ENCODE results near the gene DPP10.

DPP10 gene

GRCh38 chr2:115634578-115634977 is 1192.1 kb downstream of the DPP10 start:
- DNase-seq (ENCODE audit: low read depth in 1 of 2, low spot score in 1 of 2): no peak

DNA sequence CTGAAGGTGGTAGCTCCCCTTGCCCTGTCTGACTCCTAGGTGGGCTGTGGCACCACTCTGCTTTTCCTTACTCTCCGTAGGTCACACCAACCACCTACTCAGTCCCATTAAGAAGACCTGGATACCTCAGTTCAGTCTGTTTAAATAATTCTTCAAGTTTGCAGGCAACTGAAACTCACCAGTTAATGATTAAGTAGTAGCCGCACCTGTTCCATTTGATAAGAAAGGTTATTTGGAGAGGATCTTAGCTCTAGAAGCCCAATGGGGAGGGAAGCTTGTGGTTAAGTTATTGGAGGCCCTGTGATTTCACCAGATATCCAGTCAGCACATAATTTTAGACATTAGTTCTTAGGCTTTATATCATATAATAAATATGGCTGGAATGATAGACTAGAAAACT is 1193.0 kb downstream of the DPP10 start:
- DNase-seq (ENCODE audit: low read depth in 1 of 2, low spot score in 1 of 2): no peak

DNA sequence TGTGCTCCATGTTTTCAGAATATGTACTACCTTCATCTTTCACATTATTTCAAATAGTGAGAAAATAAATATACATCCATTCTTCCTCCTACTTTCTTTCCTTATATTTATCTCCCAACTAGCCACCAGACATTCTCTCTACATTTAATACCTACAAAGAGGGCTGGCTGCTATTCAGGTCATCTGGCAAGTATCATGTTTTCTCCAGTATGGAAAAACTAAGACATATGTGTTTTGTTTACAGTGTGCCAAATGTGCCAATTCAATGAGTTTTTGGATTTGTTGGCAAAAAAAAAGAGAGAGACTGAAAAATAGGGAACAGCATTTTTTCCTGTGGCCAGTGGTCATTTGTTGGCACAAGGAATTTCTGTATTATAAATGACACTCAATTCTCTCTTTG is 1207.3 kb downstream of the DPP10 start:
- no peak for DNase-seq (ENCODE audit: low read depth in 1 of 2, low spot score in 1 of 2)

DNA sequence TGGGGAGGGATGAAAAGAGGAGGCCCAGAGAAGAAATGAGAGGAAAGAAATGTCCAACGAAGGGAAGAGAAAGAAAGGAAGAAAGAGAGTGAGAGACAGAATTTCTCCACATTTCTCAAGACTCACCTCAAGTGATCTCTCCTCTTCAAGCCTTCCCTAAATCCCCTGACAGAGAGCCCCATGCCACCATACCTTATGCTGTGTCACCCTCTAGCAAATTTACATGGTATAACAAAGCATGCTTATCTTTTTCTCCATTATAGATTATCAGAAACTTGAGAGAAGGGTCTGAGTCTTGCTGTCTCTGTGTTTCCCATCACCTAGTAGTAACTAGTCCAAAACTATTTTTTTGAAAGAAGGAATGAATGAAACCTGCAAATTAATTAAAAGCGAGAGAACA is 1208.4 kb downstream of the DPP10 start:
- DNase-seq (ENCODE audit: low read depth in 1 of 2, low spot score in 1 of 2): no peak

DNA sequence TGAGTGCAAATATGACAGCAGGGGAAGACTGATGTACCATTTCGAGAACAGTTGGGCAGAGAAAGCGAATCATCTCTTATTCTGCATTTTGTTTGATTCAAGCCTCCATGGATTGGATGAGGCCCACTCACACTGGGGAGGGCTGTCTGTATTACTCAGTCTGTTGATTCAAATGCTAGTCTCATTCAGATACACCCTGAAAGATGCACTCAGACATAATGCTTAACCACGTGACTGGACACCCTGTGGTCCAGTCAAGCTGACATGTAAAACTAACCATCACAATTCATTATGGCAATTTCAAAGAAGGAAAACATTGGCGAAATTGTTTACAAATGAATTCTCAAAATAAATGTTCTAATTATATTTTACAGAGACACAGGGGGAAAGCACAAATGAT is 1210.2 kb downstream of the DPP10 start:
- DNase-seq (ENCODE audit: low read depth in 1 of 2, low spot score in 1 of 2): no peak

DNA sequence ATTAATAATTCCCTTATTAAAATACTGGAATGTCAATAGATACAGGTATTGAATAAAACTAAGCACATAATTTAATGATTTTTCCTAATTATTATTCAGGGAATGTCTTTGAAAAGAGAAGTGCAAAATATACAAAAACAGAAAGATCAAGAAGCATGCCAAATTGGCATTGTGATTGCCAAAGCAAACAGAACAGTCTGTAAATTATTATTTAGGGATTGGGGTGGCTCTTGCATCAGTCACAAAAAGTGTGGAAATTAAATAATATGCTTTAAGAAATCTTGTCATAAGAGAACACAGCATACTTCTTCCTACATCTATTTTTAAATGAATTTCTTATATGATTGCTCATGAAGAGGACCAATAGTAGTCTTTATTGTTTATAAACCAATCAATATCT is 1211.9 kb downstream of the DPP10 start:
- no peak for DNase-seq (ENCODE audit: low read depth in 1 of 2, low spot score in 1 of 2)

DNA sequence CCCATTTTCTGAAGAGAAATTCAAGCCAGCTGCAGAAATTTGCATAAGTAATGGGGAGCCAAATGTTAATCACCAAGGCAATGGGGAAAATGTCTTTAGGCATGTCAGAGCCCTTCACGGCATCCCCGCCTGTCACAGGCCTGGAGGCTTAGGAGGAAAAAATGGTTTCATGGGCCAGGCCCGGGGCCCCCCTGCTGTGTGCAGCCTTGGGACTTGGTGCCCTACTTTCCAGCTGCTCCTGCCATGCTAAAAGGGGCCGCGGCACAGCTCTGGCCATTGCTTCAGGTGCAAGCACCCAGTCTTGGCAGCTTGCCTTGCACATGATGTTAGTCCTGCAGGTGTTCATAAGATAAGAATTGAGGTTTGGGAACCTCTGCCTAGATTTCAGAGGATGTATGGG is 1235.7 kb downstream of the DPP10 start:
- no peak for DNase-seq (ENCODE audit: low read depth in 1 of 2, low spot score in 1 of 2)

GRCh38 chr2:115684345-115684744 is 1241.9 kb downstream of the DPP10 start:
- DNase-seq (ENCODE audit: low read depth in 1 of 2, low spot score in 1 of 2): no peak

DNA sequence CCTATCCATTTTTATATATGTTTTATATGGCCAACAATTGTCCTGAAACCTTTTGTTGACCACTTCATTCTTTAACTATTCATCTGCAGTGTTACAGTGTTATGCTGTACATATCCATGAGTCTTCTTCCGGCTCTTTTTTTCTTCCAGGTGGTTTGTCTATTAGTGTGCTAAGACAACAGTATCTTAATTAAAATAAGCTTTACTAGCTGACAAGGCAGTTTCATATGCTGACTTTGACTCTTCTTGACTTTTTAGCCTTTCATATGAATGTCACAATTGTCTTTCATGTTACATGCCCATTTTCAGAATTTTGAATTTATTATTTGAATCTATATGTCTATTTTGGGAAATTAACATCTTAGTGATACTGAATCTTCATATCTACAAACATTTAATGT is 1249.0 kb downstream of the DPP10 start:
- DNase-seq (ENCODE audit: low read depth in 1 of 2, low spot score in 1 of 2): no peak

- DNase-seq (ENCODE audit: low read depth in 1 of 2, low spot score in 1 of 2): no peak
These were observed 1252.2 kb downstream of the DPP10 start for GRCh38 chr2:115694651-115695050.

DNA sequence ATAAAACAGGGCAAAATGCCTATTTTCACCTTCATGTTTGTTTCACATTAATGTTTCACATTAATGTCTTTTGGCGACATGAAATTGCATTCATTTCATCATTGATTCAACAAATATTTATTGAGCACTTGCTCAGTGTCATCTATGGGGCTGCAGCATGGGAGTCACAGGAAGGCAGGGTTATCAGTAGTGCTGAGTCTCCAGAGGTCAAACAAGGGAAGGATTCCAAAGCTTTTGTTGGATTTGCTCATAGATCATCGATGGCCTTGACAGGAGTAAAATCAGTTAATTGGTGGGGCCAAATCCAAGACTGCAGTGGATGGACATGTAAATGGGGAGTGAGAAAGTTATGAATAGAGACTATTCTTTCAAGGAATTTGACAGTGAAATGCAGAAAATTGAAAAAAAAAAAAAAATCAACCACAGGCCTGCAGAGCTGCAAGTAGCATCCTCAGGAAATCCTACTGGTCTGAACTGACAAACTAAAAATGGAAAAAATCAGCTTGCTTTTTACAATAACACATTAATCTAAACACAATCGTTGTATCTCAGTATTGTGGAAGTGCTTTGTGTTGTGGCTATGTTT is 1290.8 kb downstream of the DPP10 start:
- no peak for DNase-seq (ENCODE audit: low read depth in 1 of 2, low spot score in 1 of 2)

- DNase-seq (ENCODE audit: low read depth in 1 of 2, low spot score in 1 of 2): no peak
These were observed 1295.7 kb downstream of the DPP10 start for GRCh38 chr2:115738111-115738510.

DNA sequence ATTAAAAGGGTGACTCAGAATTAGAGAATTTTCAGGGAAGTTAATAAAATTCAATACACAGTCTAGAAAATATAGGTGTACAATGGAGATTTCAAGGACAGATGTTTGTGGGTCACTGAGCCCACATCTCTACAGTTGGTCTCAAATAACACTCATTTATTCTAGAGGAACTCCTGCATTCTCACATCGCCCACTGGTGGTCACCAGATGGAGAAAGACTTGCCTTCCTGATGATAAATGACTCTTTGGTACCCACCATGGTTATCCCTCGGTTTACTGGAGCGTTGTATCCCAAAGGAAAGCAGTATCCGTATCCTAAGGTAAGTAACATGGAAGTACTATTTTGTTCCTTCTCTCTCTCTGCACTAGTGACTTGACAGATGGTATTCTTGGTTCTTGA is 1297.1 kb downstream of the DPP10 start:
- DNase-seq (ENCODE audit: low read depth in 1 of 2, low spot score in 1 of 2): no peak

DNA sequence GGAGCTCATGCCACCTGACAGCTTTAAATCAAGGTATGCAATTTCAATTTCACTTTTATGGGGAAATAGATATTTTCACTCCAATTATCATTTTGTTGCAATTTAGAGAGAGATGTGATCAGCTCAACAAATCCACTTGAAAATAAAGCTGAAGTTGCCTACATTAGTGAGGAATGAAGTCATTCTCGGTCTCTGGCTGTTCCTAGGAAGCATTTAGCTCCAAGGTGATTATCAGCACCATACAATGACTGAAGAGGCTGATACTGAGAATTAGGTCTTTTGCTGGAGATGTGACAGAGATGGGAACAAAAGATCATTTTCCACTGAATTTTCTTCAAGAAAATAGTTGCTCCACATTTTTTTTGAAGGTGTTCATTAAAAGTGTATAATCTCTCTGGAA is 1303.7 kb downstream of the DPP10 start:
- DNase-seq (ENCODE audit: low read depth in 1 of 2, low spot score in 1 of 2): no peak

DNA sequence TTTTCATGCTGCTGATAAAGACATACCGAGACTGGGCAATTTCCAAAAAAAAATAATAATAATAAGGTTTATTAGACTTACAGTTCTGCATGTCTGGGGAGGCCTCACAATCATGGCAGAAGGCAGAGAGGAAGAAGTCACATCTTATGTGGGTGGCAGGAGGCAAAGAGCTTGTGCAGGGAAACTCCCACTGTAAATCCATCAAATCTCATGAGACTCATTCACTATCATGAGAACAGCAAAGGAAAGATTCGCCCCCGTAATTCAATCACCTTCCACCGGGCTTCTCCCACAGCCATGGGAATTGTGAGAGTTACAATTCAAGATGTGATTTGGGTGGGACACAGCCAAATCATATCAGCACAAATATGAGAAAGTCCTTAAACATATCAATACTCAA is 1314.8 kb downstream of the DPP10 start:
- no peak for DNase-seq (ENCODE audit: low read depth in 1 of 2, low spot score in 1 of 2)

- no peak for DNase-seq (ENCODE audit: low read depth in 1 of 2, low spot score in 1 of 2)
These were observed 1321.2 kb downstream of the DPP10 start for GRCh38 chr2:115763601-115764000.

DNA sequence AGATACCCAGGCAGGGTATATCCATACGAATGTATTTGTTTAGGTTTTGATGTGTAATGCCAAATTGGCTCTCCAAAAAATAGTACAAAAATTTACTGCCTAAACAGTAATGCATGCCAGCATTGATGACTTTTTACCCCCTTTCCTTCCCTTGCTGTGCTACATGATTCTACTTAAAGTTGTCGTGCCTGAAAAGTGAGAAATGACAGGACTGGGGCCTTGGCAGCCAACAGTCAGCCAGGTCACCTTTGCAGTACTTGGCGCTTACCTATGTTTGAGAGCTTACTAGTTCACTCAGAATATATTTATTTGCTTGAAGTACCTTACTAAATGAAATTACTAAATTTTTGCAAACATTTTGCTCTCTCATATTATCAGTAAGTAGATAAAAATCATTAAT is 1329.1 kb downstream of the DPP10 start:
- DNase-seq (ENCODE audit: low read depth in 1 of 2, low spot score in 1 of 2): no peak

DNA sequence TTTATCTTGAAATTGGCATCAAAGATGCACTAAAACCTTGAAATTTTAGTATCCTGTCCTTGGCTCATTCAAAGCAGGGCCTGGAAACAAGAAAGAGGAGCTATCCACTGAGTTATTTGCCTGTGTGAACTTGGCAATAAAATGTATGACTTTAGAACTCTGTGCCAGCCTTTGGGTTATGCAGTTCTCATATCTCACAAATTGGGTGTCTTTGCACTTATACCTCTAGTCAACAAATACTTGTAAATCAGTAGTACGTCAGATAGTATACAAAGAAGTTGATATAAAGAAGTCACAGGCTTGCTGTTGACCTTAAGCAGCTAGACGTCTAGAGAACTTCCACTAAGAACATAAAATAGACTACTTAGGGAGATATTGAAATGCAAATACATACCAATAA is 1331.9 kb downstream of the DPP10 start:
- DNase-seq (ENCODE audit: low read depth in 1 of 2, low spot score in 1 of 2): no peak

DNA sequence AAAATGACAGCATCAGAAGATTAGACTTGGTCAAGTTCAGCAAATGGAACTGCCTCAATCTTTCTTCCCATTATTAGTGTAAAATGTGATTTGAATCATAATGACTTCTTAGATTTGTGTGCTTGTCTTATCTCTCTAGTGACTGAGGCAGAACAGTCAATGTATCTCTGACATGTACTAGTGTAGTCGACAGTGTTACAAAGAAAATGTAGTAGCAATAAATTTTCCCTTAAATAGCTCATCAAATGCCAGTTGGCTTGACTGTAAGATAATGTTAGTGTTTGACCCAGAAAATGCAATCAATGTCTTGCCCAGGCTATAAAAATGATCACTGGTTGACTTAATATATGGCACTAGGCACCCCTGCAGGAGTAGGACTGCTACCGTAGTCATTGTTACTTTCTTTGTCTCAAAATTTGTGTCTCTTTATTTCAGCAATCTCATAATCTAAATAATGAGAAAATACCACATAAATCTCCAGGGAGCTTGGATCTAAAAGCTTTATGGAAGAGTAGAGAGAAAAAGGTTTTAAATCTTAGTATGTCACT is 1336.7 kb downstream of the DPP10 start:
- no peak for DNase-seq (ENCODE audit: low read depth in 1 of 2, low spot score in 1 of 2)

- DNase-seq (ENCODE audit: low read depth in 1 of 2, low spot score in 1 of 2): no peak
These were observed 1339.8 kb downstream of the DPP10 start for GRCh38 chr2:115782286-115782685.

GRCh38 chr2:115796078-115796477 is 1353.6 kb downstream of the DPP10 start:
- DNase-seq (ENCODE audit: low read depth in 1 of 2, low spot score in 1 of 2): no peak

GRCh38 chr2:115807276-115807675 is 1364.8 kb downstream of the DPP10 start:
- DNase-seq (ENCODE audit: low read depth in 1 of 2, low spot score in 1 of 2): no peak

- no peak for DNase-seq (ENCODE audit: low read depth in 1 of 2, low spot score in 1 of 2)
These were observed 1383.5 kb downstream of the DPP10 start for GRCh38 chr2:115825912-115826311.

GRCh38 chr2:115833196-115833595 is 1390.8 kb downstream of the DPP10 start:
- DNase-seq (ENCODE audit: low read depth in 1 of 2, low spot score in 1 of 2): no peak

All from activated T-helper 1 cell treated with anti-CD3 and anti-CD28 coated beads, Interleukin-2, amount 50 U/mL, for 16 hours (primary cell).